Limb (tissue), 2 donors: Measurements from ENCODE around the gene NR5A2.

ENCODE experiments used
- DNase-seq, 2 donors: peaks; one replicate each; pipeline ENCODE4 v3.0.0-alpha.2; 2016; ENCODE audit errors: extremely low spot score in 2 of 2

Gene NR5A2

GRCh38 chr1:200035956-200036618, 8.6 kb downstream of the NR5A2 start:
- peak in 1 of 2 donors; percentile 40 for DNase-seq

- DNase-seq = peak in 1 of 2 donors; percentile 30
Observed at GRCh38 chr1:200036619-200037270, 9.2 kb downstream of the NR5A2 start.

DNA sequence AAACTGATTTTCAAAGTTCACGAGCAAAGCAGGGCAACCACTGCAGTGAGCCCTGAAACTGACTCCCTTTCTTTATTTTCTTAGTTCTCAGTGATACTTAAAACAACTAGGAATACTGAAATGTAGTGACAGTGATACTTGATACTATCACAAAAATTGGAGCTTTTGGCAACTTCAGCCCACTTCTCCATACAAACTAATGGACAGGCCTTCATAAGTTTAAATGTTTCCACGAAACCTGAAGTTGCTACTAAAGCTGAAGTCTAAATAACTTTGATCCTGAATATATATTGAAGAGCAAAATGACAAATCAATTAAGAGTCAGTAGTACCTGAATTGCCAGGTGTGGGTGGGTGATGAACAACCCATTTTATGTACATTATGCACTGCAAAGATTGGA, 10.0 kb downstream of the NR5A2 start:
- DNase-seq = no peak

DNA sequence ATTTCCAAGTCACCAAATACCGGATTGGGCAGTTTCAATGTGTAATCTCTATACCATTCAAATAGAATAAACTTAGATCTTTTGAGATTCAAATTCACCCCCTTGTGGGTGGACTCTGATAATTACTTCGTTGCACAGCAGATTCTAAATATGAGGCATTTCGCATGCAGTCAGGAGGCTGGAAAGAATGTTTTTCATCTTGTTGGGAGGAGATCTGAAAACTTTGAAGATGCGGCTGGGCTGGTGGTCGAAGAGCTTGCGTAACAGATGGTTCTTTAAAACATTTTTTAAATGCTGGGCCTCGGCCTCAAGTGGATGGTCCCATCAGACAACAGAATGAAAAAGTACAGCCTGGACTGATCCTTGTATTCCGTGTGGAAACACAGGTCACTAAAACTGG, 10.4 kb downstream of the NR5A2 start:
- DNase-seq = no peak

- peak in 1 of 2 donors; percentile 64 for DNase-seq
Observed at GRCh38 chr1:200038325-200038980, 10.9 kb downstream of the NR5A2 start.

- peak in 1 of 2 donors; percentile 64 for DNase-seq
Observed at GRCh38 chr1:200038981-200039848, 11.7 kb downstream of the NR5A2 start.

DNA sequence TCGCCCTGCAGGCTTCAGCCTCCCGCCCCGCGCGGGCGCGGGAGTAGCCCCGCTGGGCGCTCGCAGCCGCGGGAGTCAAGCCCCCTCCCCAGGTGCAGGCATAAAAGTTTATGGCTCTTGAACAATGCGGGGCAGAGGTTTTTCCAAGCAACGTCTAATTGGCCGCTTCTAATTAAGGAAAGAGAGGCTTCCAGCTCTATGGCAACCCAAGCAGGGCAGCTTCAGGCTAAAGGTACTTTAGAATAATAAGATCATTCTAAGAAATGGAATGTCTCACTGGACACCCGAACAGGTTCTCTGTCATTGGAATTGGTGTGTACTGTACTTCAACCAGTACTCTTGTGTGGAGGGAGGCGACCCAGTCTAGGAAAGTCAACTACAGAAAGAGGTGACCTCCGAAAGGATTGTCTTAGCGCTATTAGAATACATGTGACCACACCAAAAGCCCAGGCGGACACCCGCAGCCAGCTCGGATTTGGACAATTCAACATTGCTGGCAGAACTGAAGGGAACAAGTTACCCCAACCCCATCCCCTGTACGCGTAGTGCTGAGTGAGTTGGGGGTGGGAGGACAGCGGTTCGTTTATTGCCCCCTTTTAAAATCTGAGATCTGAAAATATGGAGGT, 12.5 kb downstream of the NR5A2 start:
- DNase-seq = peak in 1 of 2 donors; percentile 37

- peak in 1 of 2 donors; percentile 55 for DNase-seq
Observed at GRCh38 chr1:200040481-200041138, 13.1 kb downstream of the NR5A2 start.

GRCh38 chr1:200041337-200042118, 14.0 kb downstream of the NR5A2 start:
- peak in 1 of 2 donors; percentile 38 for DNase-seq

DNA sequence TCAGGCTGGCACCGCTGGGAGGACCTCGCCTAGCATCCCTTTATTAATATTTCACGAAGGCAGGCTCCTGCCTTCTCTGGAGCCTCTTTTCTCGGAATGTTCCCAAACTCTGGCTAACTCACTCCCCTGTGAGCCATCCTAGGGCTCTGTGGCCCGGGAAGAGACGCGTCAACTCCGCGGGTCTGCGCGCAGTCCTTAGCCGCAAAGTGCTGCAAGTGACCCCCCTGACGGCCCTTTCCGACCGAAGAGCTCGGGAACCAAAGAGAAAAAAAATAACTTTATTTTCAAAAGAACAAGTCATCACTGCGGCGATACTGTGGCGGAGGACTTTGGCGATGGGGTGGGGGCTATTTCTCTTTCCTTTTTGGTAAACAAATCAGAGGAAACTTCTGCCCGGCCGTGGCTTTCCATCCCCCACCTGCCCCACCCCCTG, 14.6 kb downstream of the NR5A2 start:
- peak in 1 of 2 donors; percentile 41 for DNase-seq

DNA sequence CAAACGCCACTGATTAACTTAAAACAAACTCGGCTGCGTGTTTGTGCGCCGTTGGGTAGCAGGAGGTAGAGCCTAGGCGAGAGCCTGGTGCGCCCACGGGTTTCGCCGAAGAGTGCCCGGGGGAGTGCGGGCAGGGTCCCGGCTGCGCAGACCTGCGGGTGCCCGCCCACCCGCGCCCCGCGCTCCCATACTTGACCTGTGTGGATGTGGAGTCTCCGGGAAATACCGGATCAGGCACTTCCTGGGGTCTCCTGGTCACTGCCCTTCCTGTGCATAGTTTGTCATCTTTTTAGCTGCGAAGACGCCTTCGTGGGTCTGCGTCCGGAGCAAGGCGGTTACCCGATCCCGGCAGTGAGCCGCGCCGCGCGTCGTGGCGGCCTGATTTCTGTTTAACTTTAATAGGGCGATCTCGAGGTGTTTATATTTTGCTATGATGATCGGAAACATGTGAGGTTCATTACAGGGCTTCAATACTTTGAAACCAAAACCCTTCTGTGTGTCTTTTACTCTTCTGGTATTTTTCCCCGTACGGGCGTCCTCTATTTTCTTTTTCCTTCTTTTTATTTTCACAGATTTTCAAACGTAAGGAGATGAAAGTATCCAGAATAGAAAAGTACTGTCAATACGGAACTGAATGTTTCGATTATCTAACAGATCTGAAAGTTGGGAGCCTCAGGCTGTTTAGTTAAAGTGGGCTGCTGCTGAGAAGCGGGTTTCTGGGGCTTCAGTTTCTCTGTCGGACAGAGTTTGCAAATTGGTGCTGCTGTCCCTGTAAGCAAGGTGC, 15.2 kb downstream of the NR5A2 start:
- peak in 1 of 2 donors; percentile 58 for DNase-seq

- no peak for DNase-seq
Observed at GRCh38 chr1:200043336-200043668, 15.8 kb downstream of the NR5A2 start.

DNA sequence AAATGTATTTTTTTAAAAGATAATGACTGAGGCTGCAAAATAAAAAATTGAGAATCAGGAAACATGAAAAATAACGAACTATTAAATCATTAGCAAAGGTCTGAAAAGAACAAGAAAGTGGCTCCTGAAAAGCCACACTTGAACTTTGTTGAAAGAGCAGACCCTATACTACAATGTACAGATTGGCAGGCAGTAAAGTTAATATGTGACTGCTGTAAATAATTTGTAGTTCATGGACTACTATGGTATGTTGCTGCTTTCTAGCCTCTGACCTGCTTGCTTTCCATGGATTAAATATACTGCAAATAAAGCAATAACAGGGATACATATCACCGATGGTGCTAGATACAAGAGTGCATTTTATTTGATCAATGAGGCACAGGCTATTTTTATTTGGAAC, 18.6 kb downstream of the NR5A2 start:
- no peak for DNase-seq

DNA sequence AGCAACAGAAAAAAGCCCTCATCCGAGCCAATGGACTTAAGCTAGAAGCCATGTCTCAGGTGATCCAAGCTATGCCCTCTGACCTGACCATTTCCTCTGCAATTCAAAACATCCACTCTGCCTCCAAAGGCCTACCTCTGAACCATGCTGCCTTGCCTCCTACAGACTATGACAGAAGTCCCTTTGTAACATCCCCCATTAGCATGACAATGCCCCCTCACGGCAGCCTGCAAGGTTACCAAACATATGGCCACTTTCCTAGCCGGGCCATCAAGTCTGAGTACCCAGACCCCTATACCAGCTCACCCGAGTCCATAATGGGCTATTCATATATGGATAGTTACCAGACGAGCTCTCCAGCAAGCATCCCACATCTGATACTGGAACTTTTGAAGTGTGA, 20.7 kb downstream of the NR5A2 start:
- no peak for DNase-seq

DNA sequence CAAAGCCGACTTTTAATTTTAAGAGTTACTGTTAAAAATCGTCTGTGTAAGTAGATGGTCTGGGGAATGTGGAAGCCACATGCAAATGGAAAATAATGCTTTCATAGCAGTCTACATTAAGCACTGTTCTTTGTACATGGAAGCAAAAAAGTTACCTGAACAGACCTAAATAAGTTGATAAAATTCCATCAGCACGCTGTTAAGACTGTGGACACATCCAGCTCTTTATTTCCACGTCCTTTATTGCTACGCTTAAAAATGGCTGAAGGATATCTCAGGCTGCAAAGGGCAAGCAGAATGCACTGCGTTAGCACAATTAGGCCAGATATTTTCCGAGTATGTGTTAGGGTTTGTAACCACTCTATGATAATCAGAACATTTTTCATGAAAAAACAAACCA, 22.3 kb downstream of the NR5A2 start:
- no peak for DNase-seq

GRCh38 chr1:200051620-200052019, 24.1 kb downstream of the NR5A2 start:
- no peak for DNase-seq

GRCh38 chr1:200053091-200053490, 25.6 kb downstream of the NR5A2 start:
- no peak for DNase-seq

DNA sequence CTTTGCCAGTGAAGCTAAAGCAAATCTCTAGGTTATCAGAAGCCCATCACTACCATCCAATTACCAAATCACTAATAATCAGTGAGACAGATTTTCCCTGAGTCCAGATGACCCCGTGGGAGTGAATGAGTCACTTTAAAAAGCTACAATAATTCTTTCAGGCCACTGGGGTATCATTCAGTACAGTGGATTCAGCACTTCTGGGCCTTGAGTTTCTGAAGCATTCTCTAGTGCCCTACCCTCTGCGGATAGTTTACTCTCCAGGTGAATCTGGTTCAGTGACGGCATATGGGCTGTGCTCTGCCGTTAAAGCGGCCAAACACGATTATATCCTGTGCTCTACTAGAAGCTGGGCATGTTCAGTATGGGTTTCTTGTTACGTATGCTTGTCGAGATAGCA, 26.1 kb downstream of the NR5A2 start:
- DNase-seq = no peak

DNA sequence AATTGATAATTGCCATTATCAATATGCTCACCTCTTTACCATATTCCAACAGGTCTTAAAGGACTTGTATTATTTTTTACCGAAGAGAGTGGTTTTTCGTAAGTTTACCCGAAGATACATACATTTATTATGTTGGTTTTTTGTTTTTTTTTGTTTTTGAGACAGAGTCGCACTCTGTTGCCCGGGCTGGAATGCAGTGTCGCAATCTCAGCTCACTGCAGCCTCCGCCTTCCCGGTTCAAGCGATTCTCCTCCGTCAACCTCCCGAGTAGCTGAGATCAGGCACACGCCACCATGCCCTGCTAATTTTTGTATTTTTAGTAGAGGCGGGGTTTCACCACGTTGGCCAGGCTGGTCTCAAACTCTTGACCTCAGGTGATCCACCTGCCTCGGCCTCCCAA, 30.8 kb downstream of the NR5A2 start:
- DNase-seq = no peak
